B cell (primary cell): Measurements from ENCODE around the gene HOXC13. TPM values are rescaled to one million over a fixed set of nuclear protein-coding genes. Genes with fewer than 3 reads are reported as not detected.

Source experiments
- ATAC-seq: fragments of 200-7000 bp; cut with Tn5 transposase; one replicate; pipeline ENCODE4 v1.10.0; 2021; ENCODE audit warnings: low read depth, mild to moderate bottlenecking, moderate number of reproducible peaks, moderate library complexity
- CTCF ChIA-PET: fragments of 350-600 bp; sonication (Branson Sonifier 250); formaldehyde crosslinking; loops from one replicate; lab custom pipeline; 2021; ENCODE audit warnings: antibody characterized with exemption, inconsistent platforms; lab: Charles Lee
- POLR2A ChIA-PET: fragments of 350-600 bp; sonication (Branson Sonifier 250); formaldehyde crosslinking; loops from one replicate; lab custom pipeline; 2021; ENCODE audit warnings: antibody characterized with exemption; lab: Charles Lee
- DNase-seq: peaks from one replicate; pipeline ENCODE4 v3.0.0; 2013
- H2AFZ ChIP-seq: 2 replicates; pipeline ENCODE4 v1.6.1; 2012; ENCODE audit warnings: mild to moderate bottlenecking, low read depth, low read length; ENCODE audit not compliant: insufficient read depth, poor library complexity, severe bottlenecking
- H3K27ac ChIP-seq, 2 donors: 1 replicate in 1 of 2; 2 replicates in 1 of 2; pipeline ENCODE4 v1.5.1; 2012 to 2013; ENCODE audit warnings: low read length in 2 of 2, mild to moderate bottlenecking in 2 of 2, moderate library complexity in 1 of 2
- H3K27me3 ChIP-seq, 4 experiments: fragments of 200-600 bp in 1 of 4; sonication (generic) in 1 of 4; replicated peaks in 1 of 4; 1 replicate in 2 of 4; 2 replicates in 2 of 4; pipeline versions ENCODE4 v1.6.1 to v1.7.0; 2013 to 2016; ENCODE audit warnings: low read length in 3 of 4, mild to moderate bottlenecking in 2 of 4, mixed read lengths in 1 of 4, moderate library complexity in 1 of 4; ENCODE audit not compliant: insufficient read depth in 4 of 4, control insufficient read depth in 3 of 4; ENCODE audit errors: control extremely low read depth in 1 of 4
- H3K36me3 ChIP-seq, 2 experiments: replicated peaks in 1 of 2; 1 replicate in 1 of 2; 2 replicates in 1 of 2; pipeline versions ENCODE4 v1.6.1 to v1.7.1; 2013; ENCODE audit warnings: low read length in 1 of 2; ENCODE audit not compliant: insufficient read depth in 2 of 2, control insufficient read depth in 1 of 2; ENCODE audit errors: control extremely low read depth in 1 of 2, extremely low read depth in 1 of 2
- H3K4me1 ChIP-seq, 2 donors: fragments of 200-600 bp in 1 of 2; sonication (generic) in 1 of 2; 1 replicate in 1 of 2; 2 replicates in 1 of 2; pipeline versions ENCODE4 v1.5.1 to v1.6.1; 2013 to 2017; ENCODE audit warnings: low read length in 2 of 2; ENCODE audit not compliant: control insufficient read depth in 2 of 2, insufficient read depth in 2 of 2
- H3K4me2 ChIP-seq: replicated peaks from 2 replicates; pipeline ENCODE3; 2012; ENCODE audit warnings: mild to moderate bottlenecking, low read depth, low read length; ENCODE audit not compliant: poor library complexity, severe bottlenecking
- H3K4me3 ChIP-seq, 5 experiments: fragments of 200-600 bp in 1 of 5; sonication (generic) in 1 of 5; 1 replicate in 3 of 5; 2 replicates in 2 of 5; pipeline versions ENCODE4 v1.5.1 to v1.7.0; 2011 to 2016; ENCODE audit warnings: low read length in 4 of 5, mild to moderate bottlenecking in 4 of 5, low read depth in 2 of 5, control low read depth in 1 of 5, moderate library complexity in 1 of 5; ENCODE audit not compliant: insufficient read depth in 1 of 5; ENCODE audit errors: control extremely low read depth in 1 of 5, extremely low read depth in 1 of 5
- H3K79me2 ChIP-seq: fragments of 200-600 bp; sonication (generic); one replicate; pipeline ENCODE4 v1.6.0; 2016; ENCODE audit warnings: low read length; ENCODE audit not compliant: control insufficient read depth, insufficient read depth
- H3K9ac ChIP-seq: fragments of 200-600 bp; sonication (generic); 2 replicates; pipeline ENCODE4 v1.6.1; 2017; ENCODE audit warnings: mild to moderate bottlenecking, low read length, moderate library complexity
- H3K9me3 ChIP-seq, 3 donors: one replicate each; pipeline versions ENCODE4 v1.6.1 to v1.7.1; 2013; ENCODE audit warnings: low read length in 2 of 3; ENCODE audit not compliant: control insufficient read depth in 2 of 3, insufficient read depth in 1 of 3; ENCODE audit errors: control extremely low read depth in 1 of 3
- H4K20me1 ChIP-seq: 2 replicates; pipeline ENCODE4 v1.6.0; 2012; ENCODE audit warnings: mild to moderate bottlenecking, low read length; ENCODE audit not compliant: insufficient read depth, control insufficient read depth, poor library complexity, severe bottlenecking
- H3K27ac Mint-ChIP-seq: one replicate; pipeline ENCODE4 v1.8.0; 2021; ENCODE audit warnings: mixed read lengths
- H3K27me3 Mint-ChIP-seq: one replicate; pipeline ENCODE4 v1.8.0; 2021; ENCODE audit warnings: mixed read lengths
- H3K4me1 Mint-ChIP-seq: one replicate; pipeline ENCODE4 v1.8.0; 2021; ENCODE audit warnings: mixed read lengths
- H3K4me3 Mint-ChIP-seq: one replicate; pipeline ENCODE4 v1.8.0; 2021; ENCODE audit warnings: mixed read lengths
- H3K9me3 Mint-ChIP-seq: one replicate; pipeline ENCODE4 v1.8.0; 2022; ENCODE audit warnings: mixed read lengths; ENCODE audit not compliant: insufficient read depth
- CTCF ChIP-seq: fragments of 200-600 bp; IDR thresholded peaks from one replicate; pipeline ENCODE4 v1.8.0; 2022; ENCODE audit warnings: antibody characterized with exemption, mild to moderate bottlenecking
- EZH2 ChIP-seq: IDR thresholded peaks from 2 replicates; pipeline ENCODE4 v1.6.1; 2012; ENCODE audit warnings: borderline replicate concordance, low read depth, mild to moderate bottlenecking, moderate library complexity, low read length; ENCODE audit not compliant: insufficient read depth, poor library complexity, severe bottlenecking
- WGBS: methylation state at CpG from one replicate; pipeline ENCODE4 v1.1.5; 2013; ENCODE audit warnings: missing lambda C conversion rate; ENCODE audit not compliant: insufficient coverage; 5-methylcytosine and 5-hydroxymethylcytosine counted together
- intact Hi-C: fragments of 100-400 bp; cut with micrococcal nuclease; formaldehyde crosslinking; loops from one replicate; pipeline ENCODE4 v1.10.0; 2022
- polyA plus RNA-seq: library from polyadenylated mRNA; depleted of rRNA; stranded (reverse); fragments of >200 nt; gene quantifications from 2 replicates; pipeline ENCODE4 v1.2.3, GENCODE V29; 2012
- total RNA-seq, 2 donors: library from RNA; stranded (reverse); fragments of 120-200 nt in 1 of 2; gene quantifications; 1 replicate in 1 of 2; 2 replicates in 1 of 2; pipeline versions ENCODE4 v1.2.3 to v1.2.4, GENCODE V29; 2013 to 2022

Gene HOXC13
- total and polyA plus RNA-seq, 2 donors (not counting 1 experiment from before 2014, with no cell fraction given), result not detected

- H4K20me1 ChIP-seq, result no peaks in the 10 kb centered on the region
- H3K9me3 ChIP-seq, result peaks cover 0 to 65% (median 6%) of the 10 kb centered on the region in 3 donors
- no peak overlapping the region for H2AFZ ChIP-seq
- no peak overlapping the region for H3K27ac ChIP-seq
- 10% methylated on average over 2 of the region's 5 CpGs for WGBS
- no peak overlapping the region for H3K9ac ChIP-seq
- peaks cover 30 to 52% of the 10 kb centered on the region in 2 donors for H3K4me1 ChIP-seq
- Mint-ChIP-seq H3K9me3 (no peaks in the 10 kb centered on the region), H3K4me3 (no peak overlapping the region), H3K27me3 (peaks cover 90% of the 10 kb centered on the region), H3K27ac (no peak overlapping the region), H3K4me1 (peaks cover 29% of the 10 kb centered on the region)
- no peaks in the 10 kb centered on the region for H3K79me2 ChIP-seq
- H3K4me3 ChIP-seq, result no peak overlapping the region
- DNase-seq (no peak), ATAC-seq (no peak)
- intact Hi-C loops, result loop anchor here (5.0 kb wide), 1 partner anchor 46 kb away; no protein-coding TSS in a partner anchor
- TF ChIP-seq EZH2, result no peak
- TF ChIP-seq CTCF, result no peak
- ChIA-PET CTCF (interaction anchor here (0.8 to 1.8 kb wide), 6 partner anchors 44 to 631 kb away, joined by 3 to 6 read pairs (median 4); partner anchors contain the start of genes HOXC5 and NFE2), POLR2A (no interaction called here)
- no peaks in the 10 kb centered on the region for H3K36me3 ChIP-seq
- peaks cover 0 to 98% (median 92%) of the 10 kb centered on the region in 4 experiments for H3K27me3 ChIP-seq
- H3K4me2 ChIP-seq, result peak overlapping the region; percentile 37
These were observed 50.1 kb downstream of the HOXC13 start for GRCh38 chr12:53988541-53989226.
